K562 (cell line): ENCODE measurements around the gene IZUMO4. TPM values are rescaled to one million over a fixed set of nuclear protein-coding genes. Genes with fewer than 3 reads are reported as not detected.

Experiments used
- ATF6 ChIP-seq: sonication (generic); formaldehyde crosslinking; IDR thresholded peaks from 2 replicates; pipeline ENCODE4 v1.4.0; 2020; ENCODE audit warnings: mild to moderate bottlenecking, missing genetic modification reagents
- BCOR ChIP-seq: fragments of 450-650 bp; IDR thresholded peaks from 2 replicates; pipeline ENCODE4 v1.6.1; 2016
- BRD4 ChIP-seq: fragments of 200-600 bp; sonication (generic); IDR thresholded peaks from 2 replicates; pipeline ENCODE4 v1.6.1; 2017; ENCODE audit warnings: inconsistent platforms
- CBFA2T3 ChIP-seq: fragments of 450-650 bp; IDR thresholded peaks from 2 replicates; pipeline ENCODE4 v1.6.1; 2017
- CBX1 ChIP-seq: sonication (generic); IDR thresholded peaks from 2 replicates; pipeline ENCODE4 v1.6.1; 2016; ENCODE audit warnings: antibody characterized with exemption, low read depth, mild to moderate bottlenecking
- CCNT2 ChIP-seq: IDR thresholded peaks from 2 replicates; pipeline ENCODE4 v1.6.1; 2011; ENCODE audit warnings: borderline replicate concordance, low read depth, mild to moderate bottlenecking, moderate library complexity, mixed read lengths, low read length; ENCODE audit not compliant: insufficient read length; ENCODE audit errors: extremely low read depth
- CGGBP1 ChIP-seq: fragments of 250-450 bp; sonication (Bioruptor Pico); IDR thresholded peaks from 2 replicates; pipeline ENCODE4 v1.9.0; 2021; ENCODE audit warnings: mild to moderate bottlenecking
- DLX4 ChIP-seq: fragments of 250-450 bp; sonication (Bioruptor Pico); IDR thresholded peaks from 2 replicates; pipeline ENCODE4 v1.6.1; 2021; ENCODE audit warnings: mild to moderate bottlenecking
- FIP1L1 ChIP-seq: fragments of 200-400 bp; formaldehyde crosslinking; IDR thresholded peaks from 2 replicates; pipeline ENCODE4 v1.6.1; 2018; ENCODE audit warnings: mild to moderate bottlenecking, low read depth, low read length; ENCODE audit not compliant: poor library complexity, severe bottlenecking
- FOXA3 ChIP-seq, 2 experiments: fragments of 450-650 bp in 1 of 2; sonication (generic) in 1 of 2; formaldehyde crosslinking; IDR thresholded peaks in 1 of 2; conservative IDR thresholded peaks in 1 of 2; 2 replicates each; pipeline versions ENCODE4 v1.4.0 to v1.8.0; 2020 to 2022; ENCODE audit warnings: mild to moderate bottlenecking in 2 of 2, missing genetic modification reagents in 1 of 2
- LARP7 ChIP-seq: fragments of 450-650 bp; IDR thresholded peaks from 2 replicates; pipeline ENCODE4 v1.6.1; 2016
- MCM7 ChIP-seq, 2 experiments: fragments of 450-650 bp; IDR thresholded peaks; 2 replicates each; pipeline ENCODE4 v1.6.1; 2016 to 2018
- NFYB ChIP-seq: IDR thresholded peaks from 2 replicates; pipeline ENCODE4 v1.6.1; 2011; ENCODE audit warnings: mild to moderate bottlenecking, moderate library complexity; ENCODE audit not compliant: insufficient read length; ENCODE audit errors: extremely low read depth
- POLR2B ChIP-seq: fragments of 450-650 bp; IDR thresholded peaks from 2 replicates; pipeline ENCODE4 v1.6.1; 2018; ENCODE audit warnings: low read depth; ENCODE audit not compliant: partially characterized antibody
- PREB ChIP-seq: sonication (generic); formaldehyde crosslinking; IDR thresholded peaks from 2 replicates; pipeline ENCODE4 v1.8.1; 2023; ENCODE audit warnings: mild to moderate bottlenecking, missing genetic modification reagents
- RAD51 ChIP-seq: fragments of 450-650 bp; IDR thresholded peaks from 2 replicates; pipeline ENCODE4 v1.7.1; 2016; ENCODE audit warnings: low read depth, mild to moderate bottlenecking, borderline replicate concordance
- TEAD1 ChIP-seq, 2 experiments: fragments of 450-650 bp in 1 of 2; sonication (generic) in 1 of 2; formaldehyde crosslinking; IDR thresholded peaks; 2 replicates each; pipeline versions ENCODE4 v1.4.0 to v1.8.0; 2020 to 2022; ENCODE audit warnings: mild to moderate bottlenecking in 2 of 2, missing genetic modification reagents in 1 of 2
- USF2 ChIP-seq: sonication (generic); formaldehyde crosslinking; IDR thresholded peaks from 2 replicates; pipeline ENCODE4 v1.5.0; 2020; ENCODE audit warnings: missing genetic modification reagents
- ZNF280B ChIP-seq: fragments of 250-450 bp; sonication (Bioruptor Pico); IDR thresholded peaks from 2 replicates; pipeline ENCODE4 v1.5.1; 2021; ENCODE audit warnings: mild to moderate bottlenecking
- ZNF551 ChIP-seq: fragments of 250-450 bp; sonication (Bioruptor Pico); IDR thresholded peaks from 2 replicates; pipeline ENCODE4 v1.5.0; 2021; ENCODE audit warnings: mild to moderate bottlenecking, moderate library complexity
- polyA plus RNA-seq, 8 experiments: library from polyadenylated mRNA; depleted of rRNA in 4 of 8; stranded (reverse) in 5 of 8; unstranded in 3 of 8; fragments of >200 nt; fragmentation: Nextera tagmentation in 2 of 8; fragmentation: Illumina TruSeq in 1 of 8; extraction: Ambion mirVana in 2 of 8; extraction: Trizol in 1 of 8; gene quantifications; 2 replicates each; pipeline versions ENCODE4 v1.2.1 to v1.2.3, GENCODE V29; 2011 to 2014; ENCODE audit warnings: inconsistent platforms in 1 of 8, missing spikeins in 1 of 8
- total RNA-seq, 7 experiments: library from RNA; depleted of rRNA in 6 of 7; stranded (reverse); fragments of >200 nt in 6 of 7; fragmentation: Illumina TruSeq in 2 of 7; extraction: Trizol in 2 of 7; gene quantifications; 2 replicates each; pipeline versions ENCODE4 v1.2.1 to v1.2.3, GENCODE V29; 2011 to 2021; ENCODE audit warnings: low replicate concordance in 1 of 7

IZUMO4 gene
- total and polyA plus RNA-seq, 9 of the 15 experiments (the other 6 are each of a cell fraction or from before 2014, with no cell fraction given): 0.07 to 3.9 (median 1.2) TPM

- TF ChIP-seq BCOR (no peak), DLX4 (CRISPR knock-in tag) (no peak), ZNF280B (no peak), RAD51 (no peak), USF2 (CRISPR knock-in tag) (no peak; the same call in 1 of the 2 replicates), CCNT2 (peak; percentile 89), TEAD1 (CRISPR knock-in tag; IDR thresholded peaks at IDR 0.05) (peak; percentile 67 to 78; a peak in 3 of 4 replicates), FIP1L1 (peak; percentile 82), LARP7 (no peak), CBFA2T3 (0 out of 2 replicates have a peak, but pooled peaks have one; percentile 30), BRD4 (peak; percentile 91; the same call in 1 of the 2 replicates), FOXA3 (CRISPR knock-in tag; conservative IDR thresholded peaks at IDR 0.05 in 1 of 2, IDR thresholded peaks at IDR 0.05 in 1 of 2) (no peak), MCM7 (IDR thresholded peaks at IDR 0.05) (no peak), CGGBP1 (CRISPR knock-in tag) (no peak), NFYB (no peak), ATF6 (CRISPR knock-in tag) (no peak), PREB (CRISPR knock-in tag) (no peak), ZNF551 (CRISPR knock-in tag) (no peak), POLR2B (peak; percentile 74), CBX1 (peak; percentile 67)
These were observed 37.1 kb upstream of the IZUMO4 start (continued) for GRCh38 chr19:2059422-2060201.
